ENCODE measurements around the gene APOL4. TPM values are rescaled to one million over a fixed set of nuclear protein-coding genes. Genes with fewer than 3 reads are reported as not detected.

Gene APOL4
- total and polyA plus RNA-seq, 12 donors = 1.6 to 22.6 (median 4.2) TPM; not detected in 1

DNA sequence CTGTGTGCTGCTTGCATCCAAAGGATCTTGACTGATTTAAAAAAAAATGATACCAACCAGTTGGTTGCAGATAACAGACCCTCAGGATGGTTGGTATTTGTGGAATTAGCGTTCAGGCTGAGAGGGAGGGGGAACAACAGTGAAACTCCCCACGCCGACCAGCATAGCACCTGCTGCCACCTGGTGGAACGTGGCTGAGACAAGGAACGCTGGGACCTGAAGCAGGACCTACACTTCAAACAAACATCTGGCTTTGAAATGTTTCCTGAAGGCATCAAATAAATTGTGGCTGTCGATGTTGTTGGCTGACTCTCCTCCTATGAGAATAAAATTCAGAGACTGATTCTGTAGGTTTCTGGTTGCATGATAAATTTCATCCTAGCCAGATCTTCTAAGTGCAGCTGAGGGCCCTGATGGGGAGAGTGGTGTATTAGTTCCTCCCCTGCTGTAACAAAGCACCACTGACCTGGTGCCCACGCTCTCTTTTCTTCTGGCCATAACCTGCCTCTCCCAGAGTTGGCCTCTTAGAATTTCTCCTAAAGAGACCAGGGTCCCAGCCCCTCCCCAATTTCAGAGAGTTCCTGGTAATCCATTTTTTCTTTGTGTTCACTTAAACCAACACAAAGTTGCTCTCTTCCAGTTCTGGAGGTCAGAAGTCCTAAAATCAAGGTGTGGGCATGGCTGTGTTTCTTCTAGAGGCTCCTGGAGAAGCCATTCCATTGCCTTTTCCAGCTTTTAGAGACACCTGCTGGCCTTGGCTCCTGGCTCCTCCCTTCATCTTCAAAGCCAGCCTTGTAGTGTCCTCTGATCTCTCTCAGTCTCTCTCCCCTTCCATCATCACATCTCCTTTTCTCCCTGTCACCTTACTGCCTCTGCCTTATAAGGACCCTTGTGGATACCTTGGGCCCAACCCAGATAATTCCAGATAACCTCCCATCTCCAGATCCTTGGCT lies 20.5 kb upstream of the APOL4 start:
- ATAC-seq = peak in 7 of 8 donors; percentile 48 to 85 (median 75)
- no peaks in the 10 kb centered on the region for H3K27me3 ChIP-seq
- DNase-seq = peak in 1 of 2 donors; percentile 51
- H3K27ac ChIP-seq = peak overlapping the region in 1 of 10 donors; percentile 11
- no peak overlapping the region for H3K4me3 ChIP-seq
- intact Hi-C loops (cut with DNase I) = loop anchor here in 3 of 10 donors (1.0 to 10.0 kb wide), 3 partner anchors 27 to 77 kb away; no protein-coding TSS in a partner anchor
- H3K9me3 ChIP-seq = no peaks in the 10 kb centered on the region
- TF ChIP-seq, protein P1, sequence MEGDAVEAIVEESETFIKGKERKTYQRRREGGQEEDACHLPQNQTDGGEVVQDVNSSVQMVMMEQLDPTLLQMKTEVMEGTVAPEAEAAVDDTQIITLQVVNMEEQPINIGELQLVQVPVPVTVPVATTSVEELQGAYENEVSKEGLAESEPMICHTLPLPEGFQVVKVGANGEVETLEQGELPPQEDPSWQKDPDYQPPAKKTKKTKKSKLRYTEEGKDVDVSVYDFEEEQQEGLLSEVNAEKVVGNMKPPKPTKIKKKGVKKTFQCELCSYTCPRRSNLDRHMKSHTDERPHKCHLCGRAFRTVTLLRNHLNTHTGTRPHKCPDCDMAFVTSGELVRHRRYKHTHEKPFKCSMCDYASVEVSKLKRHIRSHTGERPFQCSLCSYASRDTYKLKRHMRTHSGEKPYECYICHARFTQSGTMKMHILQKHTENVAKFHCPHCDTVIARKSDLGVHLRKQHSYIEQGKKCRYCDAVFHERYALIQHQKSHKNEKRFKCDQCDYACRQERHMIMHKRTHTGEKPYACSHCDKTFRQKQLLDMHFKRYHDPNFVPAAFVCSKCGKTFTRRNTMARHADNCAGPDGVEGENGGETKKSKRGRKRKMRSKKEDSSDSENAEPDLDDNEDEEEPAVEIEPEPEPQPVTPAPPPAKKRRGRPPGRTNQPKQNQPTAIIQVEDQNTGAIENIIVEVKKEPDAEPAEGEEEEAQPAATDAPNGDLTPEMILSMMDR (IDR thresholded peaks at IDR 0.05) = peak; percentile 31 to 83 (median 67)
- 19 to 21% methylated on average over 7 of the region's 7 CpGs for WGBS, 2 donors
- peaks cover 0 to 18% (median 0%) of the 10 kb centered on the region in 9 donors for H3K36me3 ChIP-seq
- H3K4me1 ChIP-seq = peaks cover 0 to 27% (median 20%) of the 10 kb centered on the region in 9 donors

DNA sequence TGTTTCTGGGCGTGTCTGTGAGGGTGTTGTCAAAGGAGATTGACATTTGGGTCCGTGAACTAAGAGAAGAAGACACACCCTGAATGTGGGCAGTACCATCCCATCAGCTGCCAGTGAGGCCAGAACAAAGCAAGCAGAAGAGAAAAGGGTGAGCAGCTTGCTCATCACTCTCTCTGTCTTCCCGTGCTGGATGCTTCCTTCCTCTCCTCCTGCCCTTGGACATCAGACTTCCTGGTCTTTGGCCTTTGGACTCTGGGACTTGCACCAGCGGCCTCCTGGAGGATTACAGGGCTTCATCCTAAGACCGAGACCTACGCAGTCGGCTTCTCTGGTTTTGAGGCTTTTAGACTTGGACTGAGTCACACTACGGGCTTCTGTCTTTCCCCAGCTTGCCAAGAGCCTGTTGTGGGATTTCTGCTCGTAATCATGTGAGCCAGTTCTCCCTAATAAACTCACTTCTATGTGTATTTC lies 18.9 kb upstream of the APOL4 start:
- intact Hi-C loops (cut with DNase I) = loop anchor here in 2 of 10 donors (2.0 to 10.0 kb wide), 2 partner anchors 26 to 76 kb away; no protein-coding TSS in a partner anchor
- peak in 1 of 2 donors; percentile 21 for DNase-seq

DNA sequence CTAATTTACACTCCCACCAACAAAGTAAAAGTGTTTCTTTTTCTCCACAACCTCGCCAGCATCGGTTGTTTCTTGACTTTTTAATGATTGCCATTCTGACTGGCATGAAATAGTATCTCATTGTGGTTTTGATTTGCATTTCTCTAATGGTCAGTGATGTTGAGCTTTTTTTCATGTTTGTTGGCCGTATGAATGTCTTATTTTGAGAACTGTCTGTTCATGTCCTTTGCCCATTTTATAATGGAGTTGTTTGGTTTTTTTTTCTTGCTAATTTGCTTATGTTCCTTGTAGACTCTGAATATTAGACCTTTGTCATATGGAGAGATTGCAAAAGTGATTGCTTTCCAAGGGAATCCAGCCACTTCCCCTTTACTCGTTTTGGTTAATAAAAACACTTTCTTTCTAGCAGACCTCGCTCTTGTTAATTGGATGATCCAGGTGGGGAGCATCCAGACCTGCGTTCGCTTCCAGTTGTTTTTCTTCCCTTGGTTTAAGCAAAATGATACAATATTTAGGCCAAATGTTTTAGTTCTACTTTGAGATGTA lies 17.1 kb upstream of the APOL4 start:
- 86 to 93% methylated on average over 7 of the region's 7 CpGs for WGBS, 2 donors
- ATAC-seq = no peak
- H3K36me3 ChIP-seq = no peaks in the 10 kb centered on the region
- no peak overlapping the region for H3K4me3 ChIP-seq
- no peaks in the 10 kb centered on the region for H3K9me3 ChIP-seq
- H3K27ac ChIP-seq = no peak overlapping the region
- no peak for DNase-seq
- TF ChIP-seq, protein P1 (IDR thresholded peaks at IDR 0.05) = no peak
- intact Hi-C loops (cut with DNase I) = no loop called here
- H3K27me3 ChIP-seq = no peaks in the 10 kb centered on the region
- peaks cover 0 to 26% (median 20%) of the 10 kb centered on the region in 9 donors for H3K4me1 ChIP-seq

More for the DNA sequence above, 18.9 kb upstream of the APOL4 start:
- no peak overlapping the region for H3K4me3 ChIP-seq
- H3K27ac ChIP-seq = peak overlapping the region in 5 of 10 donors; percentile 6 to 44 (median 26)
- H3K27me3 ChIP-seq = no peaks in the 10 kb centered on the region
- WGBS, 2 donors = 67% methylated on average over 9 of the region's 9 CpGs
- H3K36me3 ChIP-seq = peaks cover 0 to 7% (median 0%) of the 10 kb centered on the region in 9 donors
- peak in 5 of 8 donors; percentile 55 to 75 (median 61) for ATAC-seq
- TF ChIP-seq, protein P1 (IDR thresholded peaks at IDR 0.05) = no peak
- peaks cover 0 to 27% (median 20%) of the 10 kb centered on the region in 9 donors for H3K4me1 ChIP-seq
- H3K9me3 ChIP-seq = no peaks in the 10 kb centered on the region

DNA sequence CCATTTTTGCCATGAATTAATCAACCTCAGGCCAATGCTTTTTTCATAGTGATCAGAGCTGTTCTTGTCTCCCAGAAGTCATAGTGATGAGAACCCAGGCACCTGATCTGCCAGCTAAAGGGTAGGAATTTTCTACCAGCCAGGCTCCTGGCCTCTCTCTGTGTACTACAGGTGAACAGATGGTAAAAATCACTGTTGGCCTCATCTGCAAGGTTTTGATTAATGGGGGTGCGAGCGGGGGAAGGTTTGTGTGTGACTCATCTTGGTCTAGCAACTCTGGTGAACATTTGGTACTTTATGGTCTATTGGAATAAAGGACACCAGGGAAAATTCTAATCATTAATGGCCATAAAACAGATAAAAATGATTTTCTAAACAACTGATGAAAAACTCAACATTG lies 14.4 kb upstream of the APOL4 start:
- 48 to 90% methylated on average over 2 of the region's 2 CpGs for WGBS, 2 donors
- H3K9me3 ChIP-seq = no peaks in the 10 kb centered on the region
- no peaks in the 10 kb centered on the region for H3K36me3 ChIP-seq
- no peak overlapping the region for H3K4me3 ChIP-seq
- DNase-seq (no peak), ATAC-seq (no peak)
- intact Hi-C loops (cut with DNase I) = no loop called here
- no peak overlapping the region for H3K27ac ChIP-seq
- peaks cover 0 to 42% (median 12%) of the 10 kb centered on the region in 9 donors for H3K4me1 ChIP-seq
- no peaks in the 10 kb centered on the region for H3K27me3 ChIP-seq
- TF ChIP-seq, protein P1 (IDR thresholded peaks at IDR 0.05) = no peak
